Naive thymus-derived CD4-positive, alpha-beta T cell (primary cell): Measurements from ENCODE around the gene MYO5A. TPM values are rescaled to one million over a fixed set of nuclear protein-coding genes. Genes with fewer than 3 reads are reported as not detected.
A peak's percentile ranks its signal among the peaks of the same experiment; 100 is the strongest.

ENCODE experiments used
- ATAC-seq: fragments of 150-1000 bp; cut with Tn5 transposase; 2 replicates; pipeline ENCODE4 v1.10.0; 2021; ENCODE audit warnings: mild to moderate bottlenecking, moderate library complexity
- CTCF ChIA-PET: fragments of 350-600 bp; sonication (Branson Sonifier 250); formaldehyde crosslinking; loops from one replicate; lab custom pipeline; 2021; ENCODE audit warnings: antibody characterized with exemption; lab: Charles Lee
- POLR2A ChIA-PET: fragments of 350-600 bp; sonication (Branson Sonifier 250); formaldehyde crosslinking; loops from one replicate; lab custom pipeline; 2021; ENCODE audit warnings: antibody characterized with exemption, inconsistent platforms; lab: Charles Lee
- DNase-seq, 9 donors: peaks; one replicate each; pipeline versions ENCODE4 v3.0.0 to v3.0.0-alpha.2; 2020 to 2022; ENCODE audit warnings: mixed read lengths in 1 of 9
- H3K27ac ChIP-seq: one replicate; pipeline ENCODE4 v1.7.0; 2013; ENCODE audit warnings: mild to moderate bottlenecking, low read depth, low read length, moderate library complexity
- H3K27me3 ChIP-seq, 2 donors: one replicate each; pipeline ENCODE4 v1.7.0; 2013; ENCODE audit warnings: low read length in 2 of 2, mild to moderate bottlenecking in 2 of 2, moderate library complexity in 2 of 2; ENCODE audit not compliant: control insufficient read depth in 2 of 2, insufficient read depth in 2 of 2
- H3K36me3 ChIP-seq, 3 experiments: 1 replicate in 2 of 3; 2 replicates in 1 of 3; pipeline ENCODE4 v1.7.0; 2013; ENCODE audit warnings: low read length in 3 of 3, mild to moderate bottlenecking in 3 of 3, moderate library complexity in 1 of 3; ENCODE audit not compliant: insufficient read depth in 3 of 3, control insufficient read depth in 2 of 3
- H3K4me1 ChIP-seq, 2 donors: one replicate each; pipeline ENCODE4 v1.7.0; 2013; ENCODE audit warnings: low read length in 2 of 2, mild to moderate bottlenecking in 2 of 2, moderate library complexity in 1 of 2; ENCODE audit not compliant: control insufficient read depth in 2 of 2, insufficient read depth in 2 of 2
- H3K4me3 ChIP-seq: 2 replicates; pipeline ENCODE4 v1.7.0; 2013; ENCODE audit warnings: mild to moderate bottlenecking, low read length
- H3K9me3 ChIP-seq, 3 experiments: 1 replicate in 2 of 3; 2 replicates in 1 of 3; pipeline ENCODE4 v1.7.0; 2013; ENCODE audit warnings: low read length in 3 of 3; ENCODE audit not compliant: control insufficient read depth in 2 of 3
- H3K27ac Mint-ChIP-seq, 9 donors: one replicate each; pipeline ENCODE4 v1.8.0; 2020 to 2022; ENCODE audit warnings: mixed read lengths in 9 of 9, mild to moderate bottlenecking in 8 of 9, moderate library complexity in 5 of 9, inconsistent platforms in 2 of 9
- H3K27me3 Mint-ChIP-seq, 5 donors: one replicate each; pipeline ENCODE4 v1.8.0; 2021 to 2022; ENCODE audit warnings: mixed read lengths in 5 of 5, mild to moderate bottlenecking in 1 of 5
- H3K36me3 Mint-ChIP-seq, 5 donors: one replicate each; pipeline ENCODE4 v1.8.0; 2020 to 2022; ENCODE audit warnings: mixed read lengths in 5 of 5, mild to moderate bottlenecking in 3 of 5, inconsistent platforms in 1 of 5
- H3K4me1 Mint-ChIP-seq, 7 donors: one replicate each; pipeline ENCODE4 v1.8.0; 2020 to 2022; ENCODE audit warnings: mixed read lengths in 7 of 7, mild to moderate bottlenecking in 3 of 7, inconsistent platforms in 1 of 7
- H3K4me3 Mint-ChIP-seq, 10 donors: one replicate each; pipeline ENCODE4 v1.8.0; 2020 to 2022; ENCODE audit warnings: mild to moderate bottlenecking in 10 of 10, mixed read lengths in 10 of 10, moderate library complexity in 6 of 10, inconsistent platforms in 2 of 10
- H3K9me3 Mint-ChIP-seq, 11 donors: one replicate each; pipeline ENCODE4 v1.8.0; 2020 to 2022; ENCODE audit warnings: mixed read lengths in 11 of 11, mild to moderate bottlenecking in 4 of 11, inconsistent platforms in 1 of 11, moderate library complexity in 1 of 11
- intact Hi-C, 2 donors: fragments of 100-400 bp; cut with micrococcal nuclease; formaldehyde crosslinking; loops; one replicate each; pipeline ENCODE4 v1.15.1; 2023
- polyA plus RNA-seq, 2 donors: library from polyadenylated mRNA; unstranded; fragments of 300-500 nt; fragmentation: Illumina TruSeq; gene quantifications; one replicate each; pipeline ENCODE4 v1.2.3, GENCODE V29; 2021
- total RNA-seq, 6 experiments: library from RNA in 5 of 6; stranded (reverse) in 5 of 6; gene quantifications; 1 replicate in 5 of 6; 2 replicates in 1 of 6; pipeline ENCODE4 v1.2.3 and lab custom pipeline; 2021 to 2026

Gene MYO5A
- total and polyA plus RNA-seq, 7 experiments from 2014 or later = 4.2 to 39.6 (median 20.8) TPM

- no peak overlapping the region for H3K27ac Mint-ChIP-seq
- no peak for ATAC-seq
- H3K4me3 Mint-ChIP-seq = no peak overlapping the region
- no peak overlapping the region for H3K4me3 ChIP-seq
- no peaks in the 10 kb centered on the region for H3K4me1 ChIP-seq
- no peaks in the 10 kb centered on the region for H3K27me3 Mint-ChIP-seq
- intact Hi-C loops = no loop called here
- H3K9me3 ChIP-seq = no peaks in the 10 kb centered on the region
- no peaks in the 10 kb centered on the region for H3K27me3 ChIP-seq
- peaks cover 0 to 14% (median 0%) of the 10 kb centered on the region in 3 experiments for H3K36me3 ChIP-seq
- ChIA-PET CTCF (no interaction called here), POLR2A (no interaction called here)
- no peak overlapping the region for H3K27ac ChIP-seq
- peaks cover 0 to 30% (median 7%) of the 10 kb centered on the region in 5 donors for H3K36me3 Mint-ChIP-seq
- no peaks in the 10 kb centered on the region for H3K9me3 Mint-ChIP-seq
- peaks cover 0 to 5% (median 0%) of the 10 kb centered on the region in 7 donors for H3K4me1 Mint-ChIP-seq
- no peak for DNase-seq
Observed at GRCh38 chr15:52391069-52391468, 137.6 kb downstream of the MYO5A start.

GRCh38 chr15:52385670-52386069 is 143.0 kb downstream of the MYO5A start:
- Histone ChIP-seq H3K27ac (no peak overlapping the region), H3K27me3 (no peaks in the 10 kb centered on the region), H3K4me1 (no peaks in the 10 kb centered on the region), H3K36me3 (peaks cover 0 to 32% (median 4%) of the 10 kb centered on the region in 3 experiments), H3K4me3 (no peak overlapping the region), H3K9me3 (no peaks in the 10 kb centered on the region)
- H3K4me3 Mint-ChIP-seq = no peak overlapping the region
- H3K27ac Mint-ChIP-seq = no peak overlapping the region
- H3K27me3 Mint-ChIP-seq = no peaks in the 10 kb centered on the region
- no peak for DNase-seq
- intact Hi-C loops = no loop called here
- H3K9me3 Mint-ChIP-seq = no peaks in the 10 kb centered on the region
- CTCF ChIA-PET = interaction anchor here (1.2 kb wide), 1 partner anchor 58 kb away, joined by 3 read pairs; no protein-coding TSS in a partner anchor
- POLR2A ChIA-PET = no interaction called here
- peaks cover 0 to 2% (median 0%) of the 10 kb centered on the region in 7 donors for H3K4me1 Mint-ChIP-seq
- no peak for ATAC-seq
- peaks cover 8 to 38% (median 22%) of the 10 kb centered on the region in 5 donors for H3K36me3 Mint-ChIP-seq

- H3K27ac ChIP-seq = no peak overlapping the region
- Mint-ChIP-seq H3K27ac (peak overlapping the region in 2 of 9 donors; percentile 21 to 36), H3K36me3 (peaks cover 8 to 49% (median 28%) of the 10 kb centered on the region in 5 donors), H3K27me3 (no peaks in the 10 kb centered on the region), H3K4me3 (peak overlapping the region in 1 of 10 donors; percentile 17), H3K4me1 (peaks cover 0 to 2% (median 0%) of the 10 kb centered on the region in 7 donors), H3K9me3 (no peaks in the 10 kb centered on the region)
- no peaks in the 10 kb centered on the region for H3K27me3 ChIP-seq
- POLR2A ChIA-PET = no interaction called here
- peaks cover 0 to 25% (median 4%) of the 10 kb centered on the region in 3 experiments for H3K36me3 ChIP-seq
- CTCF ChIA-PET = no interaction called here
- ATAC-seq (no peak), DNase-seq (no peak)
- intact Hi-C loops = no loop called here
- H3K4me3 ChIP-seq = no peak overlapping the region
- no peaks in the 10 kb centered on the region for H3K4me1 ChIP-seq
- no peaks in the 10 kb centered on the region for H3K9me3 ChIP-seq
Observed at GRCh38 chr15:52383100-52383588, 145.5 kb downstream of the MYO5A start.

GRCh38 chr15:52382647-52383046 is 146.0 kb downstream of the MYO5A start:
- no peaks in the 10 kb centered on the region for H3K27me3 Mint-ChIP-seq
- H3K4me1 ChIP-seq = no peaks in the 10 kb centered on the region
- peaks cover 0 to 22% (median 4%) of the 10 kb centered on the region in 3 experiments for H3K36me3 ChIP-seq
- H3K36me3 Mint-ChIP-seq = peaks cover 8 to 50% (median 28%) of the 10 kb centered on the region in 5 donors
- ChIA-PET POLR2A (no interaction called here), CTCF (no interaction called here)
- H3K27me3 ChIP-seq = no peaks in the 10 kb centered on the region
- DNase-seq = no peak
- H3K27ac Mint-ChIP-seq = no peak overlapping the region
- H3K4me1 Mint-ChIP-seq = peaks cover 0 to 2% (median 0%) of the 10 kb centered on the region in 7 donors
- H3K9me3 Mint-ChIP-seq = peaks cover 0 to 2% (median 0%) of the 10 kb centered on the region in 11 donors
- no peak overlapping the region for H3K4me3 Mint-ChIP-seq
- no peak overlapping the region for H3K27ac ChIP-seq
- H3K9me3 ChIP-seq = no peaks in the 10 kb centered on the region
- intact Hi-C loops = no loop called here
- ATAC-seq = no peak
- no peak overlapping the region for H3K4me3 ChIP-seq

- POLR2A ChIA-PET = no interaction called here
- H3K9me3 ChIP-seq = no peaks in the 10 kb centered on the region
- DNase-seq (no peak), ATAC-seq (no peak)
- CTCF ChIA-PET = no interaction called here
- no peaks in the 10 kb centered on the region for H3K27me3 ChIP-seq
- no peak overlapping the region for H3K4me3 ChIP-seq
- Mint-ChIP-seq H3K27me3 (no peaks in the 10 kb centered on the region), H3K4me3 (no peak overlapping the region), H3K27ac (peak overlapping the region in 1 of 9 donors; percentile 51), H3K9me3 (peaks cover 0 to 2% (median 0%) of the 10 kb centered on the region in 11 donors), H3K4me1 (peaks cover 0 to 2% (median 0%) of the 10 kb centered on the region in 7 donors), H3K36me3 (peaks cover 13 to 74% (median 49%) of the 10 kb centered on the region in 5 donors)
- H3K36me3 ChIP-seq = peaks cover 6 to 45% (median 18%) of the 10 kb centered on the region in 3 experiments
- intact Hi-C loops = no loop called here
- H3K4me1 ChIP-seq = no peaks in the 10 kb centered on the region
- H3K27ac ChIP-seq = no peak overlapping the region
Observed at GRCh38 chr15:52379395-52380106, 149.1 kb downstream of the MYO5A start.

- no peak overlapping the region for H3K4me3 Mint-ChIP-seq
- no peaks in the 10 kb centered on the region for H3K9me3 ChIP-seq
- H3K27me3 Mint-ChIP-seq = no peaks in the 10 kb centered on the region
- peaks cover 10 to 47% (median 23%) of the 10 kb centered on the region in 3 experiments for H3K36me3 ChIP-seq
- peaks cover 0 to 3% (median 0%) of the 10 kb centered on the region in 11 donors for H3K9me3 Mint-ChIP-seq
- H3K27ac ChIP-seq = no peak overlapping the region
- POLR2A ChIA-PET = no interaction called here
- H3K4me1 ChIP-seq = no peaks in the 10 kb centered on the region
- ATAC-seq (no peak), DNase-seq (no peak)
- CTCF ChIA-PET = no interaction called here
- no peak overlapping the region for H3K4me3 ChIP-seq
- intact Hi-C loops = no loop called here
- H3K27ac Mint-ChIP-seq = no peak overlapping the region
- peaks cover 12 to 73% (median 52%) of the 10 kb centered on the region in 5 donors for H3K36me3 Mint-ChIP-seq
- H3K27me3 ChIP-seq = no peaks in the 10 kb centered on the region
- peaks cover 0 to 2% (median 0%) of the 10 kb centered on the region in 7 donors for H3K4me1 Mint-ChIP-seq
Observed at GRCh38 chr15:52378746-52379394, 149.8 kb downstream of the MYO5A start.
